BLaER1 treated with 17β-estradiol and CSF1 and Interleukin-3, amounts not matched to agents 10 nM and 100 nM (cell line): ENCODE measurements around the gene NHERF1.

Source experiments
- H3K27ac ChIP-seq, 11 experiments: shearing (Covaris generic); formaldehyde crosslinking; 2 replicates each; pipeline ENCODE4 v1.8.1; 2022
- H3K27me3 ChIP-seq, 11 experiments: shearing (Covaris generic); formaldehyde crosslinking; 2 replicates each; pipeline ENCODE4 v1.8.1; 2022
- H3K36me3 ChIP-seq, 11 experiments: shearing (Covaris generic); formaldehyde crosslinking; 2 replicates each; pipeline ENCODE4 v1.8.1; 2022
- H3K4me1 ChIP-seq, 10 experiments: shearing (Covaris generic); formaldehyde crosslinking; 2 replicates each; pipeline ENCODE4 v1.8.1; 2022
- H3K4me2 ChIP-seq, 11 experiments: shearing (Covaris generic); formaldehyde crosslinking; 2 replicates each; pipeline ENCODE4 v1.8.1; 2022
- H3K4me3 ChIP-seq, 10 experiments: shearing (Covaris generic); formaldehyde crosslinking; 2 replicates each; pipeline ENCODE4 v1.8.1; 2022
- H3K9ac ChIP-seq, 11 experiments: shearing (Covaris generic); formaldehyde crosslinking; 2 replicates each; pipeline ENCODE4 v1.8.1; 2022
- H3K9me3 ChIP-seq, 11 experiments: shearing (Covaris generic); formaldehyde crosslinking; replicated peaks in 1 of 11; 2 replicates each; pipeline ENCODE4 v1.8.1; 2022
- H4K20me1 ChIP-seq, 11 experiments: shearing (Covaris generic); formaldehyde crosslinking; 2 replicates each; pipeline ENCODE4 v1.8.1; 2022
- Cebpa-rat ChIP-seq, 11 experiments: shearing (Covaris generic); IDR thresholded peaks; 2 replicates each; pipeline ENCODE4 v1.8.1; 2022

Gene NHERF1

DNA sequence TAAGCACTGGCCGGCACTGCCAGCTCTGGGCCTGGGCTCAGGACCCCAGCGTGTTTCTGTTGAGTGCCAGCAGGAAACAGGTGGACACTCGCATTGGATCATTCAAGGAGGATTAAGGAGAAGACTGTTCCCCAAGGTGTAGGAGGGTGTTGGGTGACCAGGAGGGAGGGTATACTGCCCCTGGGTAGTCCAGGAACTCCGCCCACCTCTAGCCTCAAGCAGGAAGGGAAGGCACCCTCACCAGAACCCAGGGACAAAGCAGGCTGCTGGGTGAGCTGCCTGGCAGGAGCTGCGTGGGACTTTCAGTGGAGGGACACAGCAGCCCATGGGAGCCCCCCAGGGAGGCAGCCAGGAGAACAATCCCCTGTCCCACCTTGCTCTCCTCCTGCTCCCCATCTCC, 19.1 kb upstream of the NHERF1 start:
- H3K27ac ChIP-seq = peak overlapping the region in 4 of 11 experiments; percentile 38 to 53 (median 53); a peak in 7 of 22 replicates
- peaks cover 23 to 52% (median 35%) of the 10 kb centered on the region in 10 experiments for H3K4me1 ChIP-seq
- no peak overlapping the region for H3K9ac ChIP-seq
- H3K4me3 ChIP-seq = no peak overlapping the region
- H4K20me1 ChIP-seq = no peaks in the 10 kb centered on the region
- peaks cover 0 to 5% (median 0%) of the 10 kb centered on the region in 11 experiments; a peak in 1 of 22 replicates for H3K9me3 ChIP-seq
- H3K27me3 ChIP-seq = no peaks in the 10 kb centered on the region
- no peaks in the 10 kb centered on the region for H3K36me3 ChIP-seq
- no peak for TF ChIP-seq Cebpa-rat (IDR thresholded peaks at IDR 0.05)
- H3K4me2 ChIP-seq = peak overlapping the region in 8 of 11 experiments; percentile 68 to 85 (median 76); a peak in 12 of 22 replicates

DNA sequence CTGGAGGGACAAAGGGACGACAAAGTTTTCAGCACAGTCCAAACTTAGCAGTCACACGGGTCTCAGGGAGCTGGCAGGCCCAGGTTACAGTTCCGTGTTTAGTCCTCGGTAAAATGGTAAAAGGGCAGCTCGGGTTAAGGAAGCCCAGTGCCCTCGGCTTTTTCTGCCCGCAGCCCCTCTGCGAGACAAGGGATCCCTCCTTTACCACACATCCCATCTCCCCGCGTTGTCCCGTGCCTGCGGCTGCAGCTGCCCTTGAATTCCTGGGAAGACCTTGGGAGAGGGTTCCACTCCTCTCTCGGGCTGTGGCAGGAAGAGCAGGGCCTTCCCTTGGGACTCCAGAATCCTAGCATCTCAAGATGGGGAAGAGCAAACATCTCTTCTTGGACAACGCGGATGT, 18.6 kb upstream of the NHERF1 start:
- H3K9me3 ChIP-seq = peaks cover 0 to 5% (median 0%) of the 10 kb centered on the region in 11 experiments; a peak in 1 of 22 replicates
- H3K9ac ChIP-seq = peak overlapping the region in 3 of 11 experiments; percentile 3 to 32 (median 23); a peak in 2 of 22 replicates
- no peaks in the 10 kb centered on the region for H3K27me3 ChIP-seq
- H4K20me1 ChIP-seq = no peaks in the 10 kb centered on the region
- peak overlapping the region in 9 of 11 experiments; percentile 29 to 57 (median 51); a peak in 13 of 22 replicates for H3K27ac ChIP-seq
- no peak for TF ChIP-seq Cebpa-rat (IDR thresholded peaks at IDR 0.05)
- H3K4me1 ChIP-seq = peaks cover 28 to 57% (median 40%) of the 10 kb centered on the region in 10 experiments
- H3K4me3 ChIP-seq = no peak overlapping the region
- no peaks in the 10 kb centered on the region for H3K36me3 ChIP-seq
- peak overlapping the region; percentile 34 to 85 (median 71); a peak in 20 of 22 replicates for H3K4me2 ChIP-seq

DNA sequence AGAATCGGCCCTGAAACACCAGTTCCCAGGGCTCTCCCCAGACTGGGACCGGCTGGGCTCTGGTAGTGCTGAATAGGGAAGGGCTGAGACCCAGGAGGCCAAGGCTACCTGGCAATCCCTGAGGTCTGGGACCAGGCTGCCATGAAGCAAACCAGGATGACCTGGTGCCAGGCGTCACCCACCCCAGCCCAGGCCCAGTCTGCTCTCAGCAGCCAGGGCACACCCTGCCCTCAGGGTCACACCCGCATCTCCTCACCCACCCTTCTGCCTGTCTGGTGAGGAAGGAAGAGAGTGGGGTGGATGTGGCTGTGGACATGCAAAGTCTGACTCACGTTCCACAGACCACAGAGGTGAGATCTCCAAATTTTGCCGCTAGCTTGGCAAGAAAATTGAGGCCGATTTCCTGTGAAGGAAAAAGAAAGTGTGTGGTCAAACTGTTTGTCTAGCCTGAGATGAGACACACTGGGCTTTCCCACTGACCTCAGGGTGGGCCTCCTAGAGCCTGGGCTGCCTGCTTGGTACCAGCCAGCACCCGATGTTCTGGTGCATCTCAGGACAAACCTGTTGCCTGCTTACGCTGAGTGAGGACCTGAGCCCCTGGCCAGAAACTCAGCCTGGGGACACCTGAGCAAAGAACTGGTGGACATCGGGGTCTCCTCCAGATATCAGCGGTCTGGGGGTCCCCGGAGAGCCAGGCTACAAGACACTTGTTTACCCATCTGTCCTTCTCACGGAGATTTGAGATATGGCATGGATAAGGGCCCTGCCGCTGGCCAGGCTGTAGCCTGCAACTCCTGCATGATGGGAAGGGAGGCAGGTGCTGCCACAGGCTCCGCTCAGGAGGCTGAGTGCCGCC, 17.7 kb upstream of the NHERF1 start:
- TF ChIP-seq Cebpa-rat (IDR thresholded peaks at IDR 0.05) = no peak
- Histone ChIP-seq H3K4me3 (0 out of 20 replicates have a peak overlapping the region, but pooled peaks of 1 of the 10 experiments have one; percentile 4), H4K20me1 (no peaks in the 10 kb centered on the region), H3K27ac (peak overlapping the region in 9 of 11 experiments; percentile 29 to 57 (median 51); a peak in 17 of 22 replicates), H3K27me3 (no peaks in the 10 kb centered on the region), H3K4me2 (peak overlapping the region; percentile 34 to 85 (median 71)), H3K36me3 (no peaks in the 10 kb centered on the region), H3K9me3 (peaks cover 0 to 5% (median 0%) of the 10 kb centered on the region in 11 experiments; a peak in 1 of 22 replicates), H3K4me1 (peaks cover 36 to 66% (median 49%) of the 10 kb centered on the region in 10 experiments), H3K9ac (peak overlapping the region in 9 of 11 experiments; percentile 0 to 32 (median 17); a peak in 7 of 22 replicates)

DNA sequence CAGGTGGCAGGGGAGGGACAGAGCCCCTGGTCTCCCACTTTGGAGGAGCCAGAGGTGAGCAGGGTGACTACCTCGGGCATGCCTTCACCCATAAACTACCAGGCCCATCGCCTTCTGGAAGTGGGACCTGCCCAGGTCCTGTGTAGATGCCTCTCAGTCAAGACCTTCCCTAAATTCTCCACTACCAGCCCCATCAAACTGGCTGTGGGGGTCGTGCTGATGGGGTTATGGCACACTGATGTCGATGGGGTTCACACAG, 17.2 kb upstream of the NHERF1 start:
- Histone ChIP-seq H3K36me3 (no peaks in the 10 kb centered on the region), H3K27ac (peak overlapping the region in 5 of 11 experiments; percentile 33 to 57 (median 53); a peak in 8 of 22 replicates), H3K4me2 (peak overlapping the region in 10 of 11 experiments; percentile 36 to 85 (median 71); a peak in 19 of 22 replicates), H3K9ac (peak overlapping the region in 3 of 11 experiments; percentile 3 to 32 (median 32); a peak in 3 of 22 replicates), H3K4me3 (no peak overlapping the region), H4K20me1 (no peaks in the 10 kb centered on the region), H3K4me1 (peaks cover 42 to 71% (median 54%) of the 10 kb centered on the region in 10 experiments), H3K27me3 (no peaks in the 10 kb centered on the region), H3K9me3 (peaks cover 0 to 5% (median 0%) of the 10 kb centered on the region in 11 experiments; a peak in 1 of 22 replicates)
- no peak for TF ChIP-seq Cebpa-rat (IDR thresholded peaks at IDR 0.05)

DNA sequence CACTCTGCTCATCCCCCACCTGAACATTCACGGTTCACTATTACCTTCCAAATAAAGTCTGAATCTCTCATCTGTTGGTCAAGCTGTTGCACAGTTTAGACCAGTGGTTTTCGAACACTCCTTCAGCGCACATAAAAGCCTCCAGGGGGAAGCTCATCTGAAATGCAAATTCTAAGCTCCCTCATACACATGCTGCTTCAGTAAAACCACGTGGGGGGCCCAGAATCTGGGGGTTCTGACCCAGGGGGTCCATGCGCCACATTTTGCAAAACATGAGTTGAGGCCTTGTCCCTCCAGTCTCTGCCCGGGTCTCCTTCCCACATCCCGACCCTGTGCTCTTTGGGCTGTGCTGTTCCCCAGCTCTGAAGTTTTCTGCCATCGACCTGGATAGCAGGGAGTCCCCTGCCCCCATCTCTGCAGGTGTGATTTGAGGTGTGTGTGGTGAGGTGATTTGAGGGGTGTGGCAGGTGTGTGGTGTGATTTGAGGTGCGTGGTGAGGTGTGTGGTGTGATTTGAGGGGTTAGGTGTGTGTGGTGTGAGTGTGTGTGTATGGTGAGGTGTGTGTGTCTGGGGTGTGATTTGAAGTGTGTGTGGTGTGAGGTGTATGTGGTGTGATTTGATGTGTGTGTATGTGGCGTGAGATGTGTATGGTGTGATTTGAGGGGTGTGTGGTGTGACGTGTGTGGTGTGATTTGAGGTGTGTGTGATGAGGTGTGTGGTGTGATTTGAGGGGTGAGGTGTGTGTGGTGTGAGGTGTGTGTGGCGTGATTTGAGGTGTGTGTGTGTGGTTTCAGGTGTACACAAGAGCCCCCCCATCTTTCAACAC, 16.2 kb upstream of the NHERF1 start:
- peaks cover 51 to 66% (median 55%) of the 10 kb centered on the region in 10 experiments for H3K4me1 ChIP-seq
- H4K20me1 ChIP-seq = no peaks in the 10 kb centered on the region
- no peaks in the 10 kb centered on the region for H3K36me3 ChIP-seq
- H3K9ac ChIP-seq = no peak overlapping the region
- H3K9me3 ChIP-seq = peaks cover 0 to 5% (median 0%) of the 10 kb centered on the region in 11 experiments; a peak in 1 of 22 replicates
- H3K4me2 ChIP-seq = peak overlapping the region in 1 of 11 experiments; percentile 15; a peak in 1 of 22 replicates
- H3K27me3 ChIP-seq = no peaks in the 10 kb centered on the region
- H3K4me3 ChIP-seq = no peak overlapping the region
- no peak for TF ChIP-seq Cebpa-rat (IDR thresholded peaks at IDR 0.05)
- no peak overlapping the region for H3K27ac ChIP-seq

DNA sequence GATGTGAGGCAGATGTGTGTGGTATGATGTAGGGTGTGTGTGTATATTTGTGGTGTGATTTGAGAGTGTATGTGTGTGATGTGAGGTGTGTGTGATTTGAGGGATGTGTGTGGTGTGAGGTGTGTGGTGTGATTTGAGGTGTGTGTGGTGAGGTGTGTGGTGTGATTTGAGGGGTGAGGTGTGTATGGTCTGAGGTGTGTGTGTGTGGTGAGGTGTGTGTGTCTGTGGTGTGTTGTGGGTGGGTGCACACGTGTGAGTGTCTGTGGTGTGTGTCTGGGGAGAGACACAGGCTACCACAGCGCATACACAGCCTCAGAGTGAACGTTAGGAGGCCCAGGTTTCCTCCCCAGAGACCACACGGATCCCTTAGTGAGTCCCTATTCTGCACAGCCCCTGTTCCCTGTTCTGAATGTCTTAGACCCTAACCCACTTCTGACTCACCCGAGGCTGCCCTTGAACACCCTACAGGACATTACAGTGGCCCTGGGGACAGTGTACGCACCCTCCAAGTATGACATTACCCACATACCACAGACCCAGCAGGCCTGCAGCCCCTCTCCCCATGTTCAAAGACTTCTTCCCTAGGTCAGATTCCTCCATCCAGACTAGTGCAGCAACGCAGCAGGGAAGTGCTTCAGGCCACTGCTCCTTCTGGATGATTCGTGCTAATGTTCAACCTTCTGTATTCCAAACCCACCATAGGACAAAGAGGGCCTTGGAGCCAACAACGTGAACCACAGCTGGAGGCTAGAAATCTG, 14.9 kb upstream of the NHERF1 start:
- peaks cover 57 to 76% (median 65%) of the 10 kb centered on the region in 10 experiments for H3K4me1 ChIP-seq
- peak overlapping the region in 4 of 11 experiments; percentile 15 to 98 (median 30); a peak in 2 of 22 replicates for H3K27ac ChIP-seq
- no peaks in the 10 kb centered on the region for H4K20me1 ChIP-seq
- peaks cover 0 to 5% (median 0%) of the 10 kb centered on the region in 11 experiments; a peak in 1 of 22 replicates for H3K9me3 ChIP-seq
- H3K36me3 ChIP-seq = no peaks in the 10 kb centered on the region
- no peak overlapping the region for H3K9ac ChIP-seq
- peak overlapping the region; percentile 19 to 100 (median 97) for H3K4me2 ChIP-seq
- TF ChIP-seq Cebpa-rat (IDR thresholded peaks at IDR 0.05) = no peak
- H3K27me3 ChIP-seq = no peaks in the 10 kb centered on the region
- H3K4me3 ChIP-seq = no peak overlapping the region

DNA sequence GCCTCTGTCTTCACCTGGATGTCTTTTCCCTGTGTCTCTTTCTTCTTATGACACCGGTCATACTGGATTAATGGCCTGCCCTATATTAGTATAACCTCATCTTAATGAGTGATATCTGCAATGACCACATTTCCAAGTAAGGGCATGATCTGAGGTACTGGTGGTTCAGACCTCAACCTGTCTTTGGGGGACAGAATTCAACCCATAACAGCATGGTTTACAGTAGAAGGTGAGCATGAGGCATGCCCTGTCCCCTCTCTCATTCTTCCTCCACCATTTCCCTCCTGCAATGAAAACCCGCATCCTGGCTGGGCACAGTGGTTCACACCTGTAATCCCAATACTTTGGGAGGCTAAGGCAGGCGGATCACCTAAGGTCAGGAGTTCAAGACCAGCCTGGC, 14.2 kb upstream of the NHERF1 start:
- TF ChIP-seq Cebpa-rat (IDR thresholded peaks at IDR 0.05) = no peak
- Histone ChIP-seq H3K4me1 (peaks cover 64 to 80% (median 72%) of the 10 kb centered on the region in 10 experiments), H3K9ac (peak overlapping the region in 1 of 11 experiments; percentile 24; a peak in 1 of 22 replicates)

More for the DNA sequence above, 14.2 kb upstream of the NHERF1 start:
- Histone ChIP-seq H3K36me3 (no peaks in the 10 kb centered on the region), H4K20me1 (no peaks in the 10 kb centered on the region), H3K9me3 (0 out of 22 replicates have a peak, but pooled peaks cover 0 to 5% (median 0%) of the 10 kb centered on the region in 11 experiments), H3K27ac (peak overlapping the region in 5 of 11 experiments; percentile 15 to 98 (median 34); a peak in 5 of 22 replicates), H3K4me2 (peak overlapping the region; percentile 19 to 100 (median 97)), H3K27me3 (no peaks in the 10 kb centered on the region), H3K4me3 (no peak overlapping the region)
